Measurements from ENCODE around the gene STARD10. TPM values are rescaled to one million over a fixed set of nuclear protein-coding genes. Genes with fewer than 3 reads are reported as not detected.

STARD10 gene
- total and polyA plus RNA-seq, 2 of the 8 experiments (the other 6 are each of a cell fraction or from before 2014, with no cell fraction given): 23.7 to 35.7 TPM

- peak in 1 of 2 experiments; percentile 98; a peak in 2 of 3 replicates for TF ChIP-seq EP300 (IDR thresholded peaks at IDR 0.05; ENCODE audit: borderline replicate concordance in 1 of 2, low read depth in 2 of 2, low read length in 2 of 2)
- TF ChIP-seq CBX8 (IDR thresholded peaks at IDR 0.05; ENCODE audit: borderline replicate concordance, low read depth, low read length): no peak
- no peak for TF ChIP-seq HDAC2 (IDR thresholded peaks at IDR 0.05; ENCODE audit: borderline replicate concordance in 1 of 2, low read depth in 2 of 2, low read length in 2 of 2)
- no peak for TF ChIP-seq EZH2 (IDR thresholded peaks at IDR 0.05; ENCODE audit: low read depth, low read length, severe bottlenecking)
- TF ChIP-seq CTBP2 (IDR thresholded peaks at IDR 0.05; ENCODE audit: borderline replicate concordance, insufficient read depth, insufficient read length, low read length): no peak
- TF ChIP-seq SP1 (IDR thresholded peaks at IDR 0.05; ENCODE audit: low read depth, low read length): 0 out of 2 replicates have a peak, but pooled peaks have one; percentile 10
- peak; percentile 96 for TF ChIP-seq MAX (IDR thresholded peaks at IDR 0.05)
- TF ChIP-seq BACH1 (IDR thresholded peaks at IDR 0.05; ENCODE audit: low read length): no peak
- peak; percentile 88 for TF ChIP-seq CHD1 (IDR thresholded peaks at IDR 0.05; ENCODE audit: low read depth, low read length)
- TF ChIP-seq SP4 (IDR thresholded peaks at IDR 0.05; ENCODE audit: low read length): peak; percentile 75; the same call in 1 of the 2 replicates
- TF ChIP-seq USF2 (IDR thresholded peaks at IDR 0.05; ENCODE audit: low read length): no peak
- TF ChIP-seq TAF7 (optimal IDR thresholded peaks at IDR 0.05; ENCODE audit: borderline replicate concordance, low read depth, low read length): peak; percentile 48
- no peak for TF ChIP-seq FOSL1 (IDR thresholded peaks at IDR 0.05; ENCODE audit: insufficient read depth, low read depth, low read length)
- TF ChIP-seq ATF2 (IDR thresholded peaks at IDR 0.05; ENCODE audit: low read length): no peak
Observed at GRCh38 chr11:72813740-72814285, 20.0 kb upstream of the STARD10 start (continued).

Measured in H1 (cell line).